Transverse colon (tissue), 3 donors: Measurements from ENCODE around the gene RBMY1B.
"Not testable (repeated sequence)": the region's sequence is repeated elsewhere in the genome, so short reads cannot be mapped to it uniquely, and the experiment has no call there.

Source experiments
- POLR2A ChIP-seq: fragments of 450-650 bp; IDR thresholded peaks from one replicate; pipeline ENCODE4 v1.6.1; 2016; ENCODE audit warnings: antibody characterized with exemption, mild to moderate bottlenecking, moderate library complexity
- POLR2AphosphoS5 ChIP-seq, 3 donors: sonication (generic); formaldehyde crosslinking; IDR thresholded peaks; one replicate each; pipeline ENCODE4 v1.6.1; 2016; ENCODE audit warnings: antibody characterized with exemption in 3 of 3

DNA sequence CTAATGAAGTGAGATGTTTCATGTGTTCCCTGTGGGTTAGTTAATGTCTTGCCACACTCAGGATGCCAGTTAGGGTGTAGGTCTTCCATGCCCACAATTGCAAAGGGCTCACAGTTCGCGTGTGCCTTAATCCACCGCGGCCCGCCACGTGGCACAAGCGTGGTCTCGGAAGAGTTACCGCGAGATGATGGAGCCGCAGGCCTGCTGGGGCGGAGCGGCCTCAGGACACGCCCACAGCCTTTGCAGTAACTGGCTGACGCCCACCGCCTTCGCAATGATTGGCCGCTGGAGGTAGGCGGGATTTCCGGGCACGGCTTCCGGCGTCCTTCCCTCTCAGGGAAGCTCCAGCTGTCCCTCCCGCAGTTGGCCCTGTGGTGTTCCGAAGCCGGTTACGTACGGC lies at the start of gene RBMY1B:
- TF ChIP-seq POLR2A; POLR2AphosphoS5 (IDR thresholded peaks at IDR 0.05): not testable (repeated sequence)
